ENCODE data around the gene ELF5.

DNA sequence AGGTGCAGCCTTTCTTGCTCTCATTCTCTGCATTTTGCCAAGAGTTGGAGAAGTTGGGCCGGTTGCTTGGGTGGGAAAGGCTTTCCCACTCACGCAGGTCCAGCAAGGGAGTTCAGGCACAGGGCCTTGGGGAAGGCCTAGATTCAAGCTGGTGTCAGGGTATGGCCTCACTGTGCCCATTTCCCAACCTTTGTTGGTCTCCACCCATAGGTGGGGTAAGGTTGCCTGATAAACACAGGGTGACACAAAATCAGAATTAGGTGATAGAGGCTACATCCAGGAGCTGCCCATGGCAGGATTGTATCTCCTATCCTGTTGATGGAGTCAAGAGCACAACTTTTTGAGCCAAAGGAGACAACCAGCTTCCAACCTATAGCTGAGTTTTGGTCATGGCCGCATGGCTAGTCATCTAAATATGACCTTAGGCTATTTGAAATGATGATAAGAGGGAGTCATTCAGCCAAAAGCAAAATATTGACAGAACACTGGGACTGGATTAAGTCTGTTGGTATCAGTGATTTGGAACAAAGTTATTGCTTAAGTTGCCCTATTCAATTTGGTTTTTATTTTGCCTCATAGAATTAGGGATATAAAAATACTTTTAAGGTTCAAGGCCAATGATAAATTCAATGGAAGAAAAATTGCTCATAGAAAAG, 54.0 kb downstream of the ELF5 start:
- TF ChIP-seq, protein P1, sequence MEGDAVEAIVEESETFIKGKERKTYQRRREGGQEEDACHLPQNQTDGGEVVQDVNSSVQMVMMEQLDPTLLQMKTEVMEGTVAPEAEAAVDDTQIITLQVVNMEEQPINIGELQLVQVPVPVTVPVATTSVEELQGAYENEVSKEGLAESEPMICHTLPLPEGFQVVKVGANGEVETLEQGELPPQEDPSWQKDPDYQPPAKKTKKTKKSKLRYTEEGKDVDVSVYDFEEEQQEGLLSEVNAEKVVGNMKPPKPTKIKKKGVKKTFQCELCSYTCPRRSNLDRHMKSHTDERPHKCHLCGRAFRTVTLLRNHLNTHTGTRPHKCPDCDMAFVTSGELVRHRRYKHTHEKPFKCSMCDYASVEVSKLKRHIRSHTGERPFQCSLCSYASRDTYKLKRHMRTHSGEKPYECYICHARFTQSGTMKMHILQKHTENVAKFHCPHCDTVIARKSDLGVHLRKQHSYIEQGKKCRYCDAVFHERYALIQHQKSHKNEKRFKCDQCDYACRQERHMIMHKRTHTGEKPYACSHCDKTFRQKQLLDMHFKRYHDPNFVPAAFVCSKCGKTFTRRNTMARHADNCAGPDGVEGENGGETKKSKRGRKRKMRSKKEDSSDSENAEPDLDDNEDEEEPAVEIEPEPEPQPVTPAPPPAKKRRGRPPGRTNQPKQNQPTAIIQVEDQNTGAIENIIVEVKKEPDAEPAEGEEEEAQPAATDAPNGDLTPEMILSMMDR (IDR thresholded peaks at IDR 0.05; ENCODE audit: insufficient read depth, low read length): no peak
- TF ChIP-seq POLR2AphosphoS5 (IDR thresholded peaks at IDR 0.05; ENCODE audit: low read depth): no peak
- no peak for TF ChIP-seq GABPA (IDR thresholded peaks at IDR 0.05; ENCODE audit: low read depth)
- TF ChIP-seq, protein P2, sequence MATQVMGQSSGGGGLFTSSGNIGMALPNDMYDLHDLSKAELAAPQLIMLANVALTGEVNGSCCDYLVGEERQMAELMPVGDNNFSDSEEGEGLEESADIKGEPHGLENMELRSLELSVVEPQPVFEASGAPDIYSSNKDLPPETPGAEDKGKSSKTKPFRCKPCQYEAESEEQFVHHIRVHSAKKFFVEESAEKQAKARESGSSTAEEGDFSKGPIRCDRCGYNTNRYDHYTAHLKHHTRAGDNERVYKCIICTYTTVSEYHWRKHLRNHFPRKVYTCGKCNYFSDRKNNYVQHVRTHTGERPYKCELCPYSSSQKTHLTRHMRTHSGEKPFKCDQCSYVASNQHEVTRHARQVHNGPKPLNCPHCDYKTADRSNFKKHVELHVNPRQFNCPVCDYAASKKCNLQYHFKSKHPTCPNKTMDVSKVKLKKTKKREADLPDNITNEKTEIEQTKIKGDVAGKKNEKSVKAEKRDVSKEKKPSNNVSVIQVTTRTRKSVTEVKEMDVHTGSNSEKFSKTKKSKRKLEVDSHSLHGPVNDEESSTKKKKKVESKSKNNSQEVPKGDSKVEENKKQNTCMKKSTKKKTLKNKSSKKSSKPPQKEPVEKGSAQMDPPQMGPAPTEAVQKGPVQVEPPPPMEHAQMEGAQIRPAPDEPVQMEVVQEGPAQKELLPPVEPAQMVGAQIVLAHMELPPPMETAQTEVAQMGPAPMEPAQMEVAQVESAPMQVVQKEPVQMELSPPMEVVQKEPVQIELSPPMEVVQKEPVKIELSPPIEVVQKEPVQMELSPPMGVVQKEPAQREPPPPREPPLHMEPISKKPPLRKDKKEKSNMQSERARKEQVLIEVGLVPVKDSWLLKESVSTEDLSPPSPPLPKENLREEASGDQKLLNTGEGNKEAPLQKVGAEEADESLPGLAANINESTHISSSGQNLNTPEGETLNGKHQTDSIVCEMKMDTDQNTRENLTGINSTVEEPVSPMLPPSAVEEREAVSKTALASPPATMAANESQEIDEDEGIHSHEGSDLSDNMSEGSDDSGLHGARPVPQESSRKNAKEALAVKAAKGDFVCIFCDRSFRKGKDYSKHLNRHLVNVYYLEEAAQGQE (IDR thresholded peaks at IDR 0.05; ENCODE audit: insufficient replicate concordance, low read depth): no peak

Data from HL-60 (cell line).